GM23248 (cell line): ENCODE results near the gene MRPL42.

Source experiments
- EZH2 ChIP-seq: fragments of 200-600 bp; sonication (generic); IDR thresholded peaks from 2 replicates; pipeline ENCODE4 v1.6.1; 2018; ENCODE audit warnings: antibody characterized with exemption, mild to moderate bottlenecking; ENCODE audit not compliant: insufficient read depth, poor library complexity, severe bottlenecking
- EZH2phosphoT487 ChIP-seq: fragments of 200-600 bp; sonication (generic); IDR thresholded peaks from 2 replicates; pipeline ENCODE4 v1.6.1; 2018; ENCODE audit warnings: antibody characterized with exemption, moderate library complexity, mild to moderate bottlenecking, low read depth; ENCODE audit not compliant: insufficient read depth

DNA sequence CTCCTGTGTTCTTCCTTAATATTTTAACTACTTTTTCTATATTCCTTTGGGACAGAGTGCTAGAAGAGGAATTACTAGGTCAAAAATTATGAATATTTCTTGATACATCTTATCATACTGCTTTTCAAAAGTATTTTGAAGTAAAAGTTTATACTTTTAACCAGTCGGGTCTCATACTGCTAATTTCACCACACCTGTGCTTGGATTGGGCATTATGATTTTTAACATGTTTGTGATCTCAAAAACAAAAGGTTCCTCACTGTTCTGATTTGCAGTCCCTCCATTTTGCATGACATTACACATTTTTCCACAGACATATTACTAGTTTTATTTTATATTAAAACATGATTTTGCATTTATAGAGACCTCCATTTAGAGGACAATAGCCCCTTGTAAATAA, 32.9 kb downstream of the MRPL42 start:
- TF ChIP-seq EZH2phosphoT487, result no peak
- TF ChIP-seq EZH2, result no peak
